Muscle of leg (tissue), 11 donors: ENCODE data around the gene PPP1R14C. TPM values are rescaled to one million over a fixed set of nuclear protein-coding genes. Genes with fewer than 3 reads are reported as not detected.
A peak's percentile ranks its signal among the peaks of the same experiment; 100 is the strongest.

Source experiments
- DNase-seq: peaks from one replicate; pipeline ENCODE4 v3.0.0; 2013
- H3K27ac ChIP-seq: one replicate; pipeline ENCODE4 v1.5.1; 2013; ENCODE audit warnings: mild to moderate bottlenecking, low read length, control low read depth
- H3K27me3 ChIP-seq: one replicate; pipeline ENCODE4 v1.6.1; 2013; ENCODE audit warnings: low read length; ENCODE audit not compliant: control insufficient read depth, insufficient read depth
- H3K36me3 ChIP-seq: one replicate; pipeline ENCODE4 v1.6.1; 2013; ENCODE audit warnings: low read length; ENCODE audit not compliant: control insufficient read depth, insufficient read depth
- H3K4me1 ChIP-seq: one replicate; pipeline ENCODE4 v1.6.1; 2013; ENCODE audit warnings: low read length; ENCODE audit not compliant: control insufficient read depth, insufficient read depth
- H3K4me3 ChIP-seq: one replicate; pipeline ENCODE4 v1.5.1; 2013; ENCODE audit warnings: low read length, control low read depth
- H3K9me3 ChIP-seq: replicated peaks from 2 replicates; pipeline ENCODE4 v1.6.1; 2013; ENCODE audit warnings: low read depth, low read length; ENCODE audit not compliant: control insufficient read depth
- WGBS: methylation state at CpG from one replicate; pipeline ENCODE4 v1.1.5; 2013; ENCODE audit warnings: missing lambda C conversion rate; ENCODE audit not compliant: insufficient coverage; 5-methylcytosine and 5-hydroxymethylcytosine counted together
- polyA plus RNA-seq, 8 donors: library from polyadenylated mRNA; unstranded; fragments of 120-200 nt; gene quantifications; one replicate each; pipeline versions ENCODE4 v1.2.1 to v1.2.3, GENCODE V29; 2013; ENCODE audit warnings: inconsistent platforms in 1 of 8, low replicate concordance in 1 of 8; ENCODE audit not compliant: insufficient read length in 8 of 8, insufficient read depth in 1 of 8
- total RNA-seq: library from RNA; stranded (reverse); fragments of 120-200 nt; gene quantifications from one replicate; pipeline ENCODE4 v1.2.4, GENCODE V29; 2013

PPP1R14C gene
- total and polyA plus RNA-seq, 9 donors = 25.3 to 47.3 (median 36.4) TPM

DNA sequence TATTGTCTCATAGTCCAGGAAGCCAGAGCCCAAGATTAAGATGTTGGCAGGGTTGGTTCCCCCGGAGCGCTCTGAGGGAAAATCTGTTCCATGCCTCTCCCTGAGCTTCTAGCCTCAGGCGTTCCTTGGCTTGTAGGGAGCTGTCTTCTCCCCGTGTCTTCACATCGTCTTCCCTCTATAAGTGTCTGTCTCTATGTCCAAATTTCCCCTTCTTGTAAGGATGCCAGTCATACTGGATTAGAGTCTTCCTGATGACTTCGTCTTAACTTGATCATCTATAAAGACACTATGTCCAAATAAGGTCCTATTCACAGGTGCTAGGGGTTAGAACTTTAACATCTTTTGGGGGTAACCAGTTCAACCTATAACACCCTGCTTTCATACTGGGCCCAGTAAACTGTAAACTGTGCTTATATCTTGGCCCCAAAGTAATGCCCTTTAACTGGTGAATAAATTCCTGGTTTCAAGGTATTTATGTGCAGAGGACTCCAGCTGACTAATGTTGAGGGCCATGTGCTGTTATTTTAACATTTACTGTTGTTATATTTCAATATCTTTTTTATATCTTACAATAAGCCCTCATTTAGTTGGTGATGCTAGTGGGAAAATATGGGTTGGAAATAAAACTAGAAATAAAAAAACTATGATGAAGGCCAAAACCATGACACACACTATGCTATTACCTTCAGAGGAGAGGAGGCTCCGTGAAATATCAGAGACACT, 124.3 kb downstream of the PPP1R14C start:
- no peak overlapping the region for H3K4me3 ChIP-seq
- no peaks in the 10 kb centered on the region for H3K27me3 ChIP-seq
- H3K9me3 ChIP-seq = no peaks in the 10 kb centered on the region
- H3K27ac ChIP-seq = no peak overlapping the region
- H3K4me1 ChIP-seq = peaks cover 6% of the 10 kb centered on the region
- 49% methylated on average over 3 of the region's 7 CpGs for WGBS
- DNase-seq = no peak
- H3K36me3 ChIP-seq = no peaks in the 10 kb centered on the region

DNA sequence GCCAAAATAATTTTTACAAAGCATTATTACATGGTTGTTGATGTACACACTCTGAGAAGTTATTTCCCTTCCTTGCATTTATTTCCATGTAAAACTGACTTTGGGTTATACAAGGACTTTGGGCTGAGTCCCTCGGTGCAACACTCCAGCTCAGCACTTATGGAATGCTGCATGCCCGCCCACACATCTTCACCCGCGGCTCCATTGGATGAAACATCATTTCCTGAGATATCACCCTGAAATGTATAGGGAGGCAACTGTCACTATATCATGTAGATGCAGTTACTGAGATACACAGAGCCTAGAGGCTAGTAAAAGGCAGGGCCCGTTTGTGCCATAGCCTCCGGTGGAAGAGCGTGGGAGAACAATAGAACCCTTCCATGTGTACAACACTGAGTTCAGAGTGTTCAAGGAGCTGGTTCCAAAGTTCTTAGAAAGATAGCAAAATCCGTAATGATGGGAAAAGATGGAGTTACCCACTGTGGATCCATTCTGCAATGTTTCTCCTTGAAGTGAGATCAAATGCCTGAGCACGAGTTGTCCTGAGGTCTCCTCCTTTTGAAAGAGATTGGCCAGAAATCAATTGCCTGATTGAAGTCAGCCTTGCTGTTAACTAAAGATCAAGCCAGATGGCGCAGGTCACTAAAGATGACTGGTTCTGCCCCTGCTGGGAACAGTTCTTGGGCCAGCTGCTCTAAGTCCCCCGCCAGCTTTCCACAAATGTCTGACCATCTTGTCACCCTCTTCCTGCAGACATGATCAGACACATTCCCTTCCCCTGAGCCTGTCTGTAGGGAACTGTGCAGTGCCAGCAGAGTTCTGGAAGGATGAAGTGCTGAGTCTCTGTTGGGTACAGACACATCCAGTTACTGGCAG, 125.1 kb downstream of the PPP1R14C start:
- no peaks in the 10 kb centered on the region for H3K36me3 ChIP-seq
- peak; percentile 38 for DNase-seq
- WGBS = 86% methylated on average over 6 of the region's 11 CpGs

GRCh38 chr6:150269130-150269856, 126.4 kb downstream of the PPP1R14C start:
- H3K27ac ChIP-seq = no peak overlapping the region
- H3K4me3 ChIP-seq = no peak overlapping the region
- H3K9me3 ChIP-seq = no peaks in the 10 kb centered on the region
- no peaks in the 10 kb centered on the region for H3K27me3 ChIP-seq
- H3K4me1 ChIP-seq = peaks cover 24% of the 10 kb centered on the region
- WGBS = 84% methylated on average over 6 of the region's 6 CpGs
- DNase-seq = no peak
- H3K36me3 ChIP-seq = no peaks in the 10 kb centered on the region

More for the DNA sequence above, 125.1 kb downstream of the PPP1R14C start:
- H3K27me3 ChIP-seq = no peaks in the 10 kb centered on the region
- H3K9me3 ChIP-seq = no peaks in the 10 kb centered on the region
- no peak overlapping the region for H3K4me3 ChIP-seq
- H3K27ac ChIP-seq = no peak overlapping the region
- H3K4me1 ChIP-seq = peaks cover 10% of the 10 kb centered on the region

DNA sequence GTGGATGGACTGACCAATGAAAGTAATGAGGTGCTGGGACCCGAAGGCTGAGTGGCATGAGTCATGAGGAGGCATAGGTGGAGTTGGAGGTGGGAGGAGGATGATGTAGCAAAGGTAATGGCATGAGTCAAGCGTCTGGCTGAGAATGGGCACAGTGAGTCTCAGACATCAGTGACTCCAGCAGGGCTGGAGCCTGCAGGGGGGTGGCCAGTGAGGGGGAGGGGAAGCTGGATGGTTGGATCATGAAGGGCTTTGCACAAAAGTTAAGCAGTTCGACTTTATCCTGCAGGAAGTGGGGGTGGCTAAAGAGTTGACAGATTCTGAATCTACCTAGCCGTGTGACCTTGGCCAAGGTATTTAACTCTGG, 127.0 kb downstream of the PPP1R14C start:
- 59% methylated on average over 4 of the region's 4 CpGs for WGBS
- Histone ChIP-seq H3K9me3 (no peaks in the 10 kb centered on the region), H3K36me3 (no peaks in the 10 kb centered on the region), H3K4me3 (no peak overlapping the region), H3K4me1 (peaks cover 26% of the 10 kb centered on the region), H3K27ac (no peak overlapping the region), H3K27me3 (no peaks in the 10 kb centered on the region)
- no peak for DNase-seq

DNA sequence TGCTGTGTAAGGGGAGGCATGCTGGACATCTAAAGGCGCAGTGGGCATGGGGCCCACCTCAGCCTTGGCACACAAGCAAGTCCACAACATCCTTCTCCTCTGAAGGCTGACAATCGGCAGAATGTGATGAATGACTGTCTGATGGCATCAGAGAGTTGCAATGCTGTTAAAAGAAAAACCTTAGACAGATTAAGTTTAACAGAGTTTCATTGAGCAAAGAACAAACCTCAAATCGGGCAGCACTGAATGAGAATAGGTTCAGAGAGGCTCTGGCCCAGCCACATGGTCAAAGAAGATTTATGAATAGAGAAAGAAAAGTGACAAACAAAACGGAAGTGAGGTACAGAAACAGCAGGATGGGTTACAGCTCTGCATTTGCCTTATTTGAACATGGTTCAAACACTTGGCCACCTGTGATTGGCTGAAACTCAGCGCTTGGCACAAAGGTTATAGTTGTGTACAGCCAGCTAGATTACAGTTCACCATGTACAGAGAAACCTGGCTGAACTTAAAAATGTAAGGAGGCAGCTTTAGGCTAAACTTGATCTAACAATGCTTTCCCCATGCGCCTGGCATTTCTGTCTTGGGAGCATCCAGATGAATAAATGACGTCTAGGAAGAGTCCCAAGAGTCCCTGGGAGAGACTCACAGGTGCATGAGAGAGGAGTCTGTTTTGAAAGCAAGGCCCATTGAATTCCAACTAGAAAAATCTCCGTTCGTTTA, 127.6 kb downstream of the PPP1R14C start:
- WGBS = 82% methylated on average over 5 of the region's 9 CpGs
- Histone ChIP-seq H3K4me3 (no peak overlapping the region), H3K27me3 (no peaks in the 10 kb centered on the region), H3K36me3 (no peaks in the 10 kb centered on the region), H3K27ac (no peak overlapping the region), H3K4me1 (peaks cover 26% of the 10 kb centered on the region), H3K9me3 (no peaks in the 10 kb centered on the region)
- no peak for DNase-seq

DNA sequence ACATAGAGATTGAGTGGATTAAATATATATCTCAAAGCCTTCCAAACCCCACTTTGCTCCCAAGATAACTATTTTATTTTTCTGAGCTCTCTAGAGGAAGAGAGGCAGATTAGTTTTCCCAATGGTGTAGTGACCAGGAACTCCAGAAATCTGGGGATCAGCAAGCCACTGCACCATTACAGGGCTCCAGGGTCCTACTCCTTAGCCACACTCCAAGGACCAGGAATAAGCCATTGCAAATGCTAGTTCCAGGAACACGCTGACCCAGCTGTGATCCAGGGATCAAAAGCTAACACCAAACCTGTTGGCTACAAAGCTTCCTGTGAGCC, 128.3 kb downstream of the PPP1R14C start:
- Histone ChIP-seq H3K9me3 (no peaks in the 10 kb centered on the region), H3K27me3 (no peaks in the 10 kb centered on the region), H3K4me1 (peaks cover 26% of the 10 kb centered on the region), H3K36me3 (no peaks in the 10 kb centered on the region), H3K27ac (no peak overlapping the region), H3K4me3 (no peak overlapping the region)
- WGBS = 90% methylated on average over 1 of the region's 1 CpG
- no peak for DNase-seq

DNA sequence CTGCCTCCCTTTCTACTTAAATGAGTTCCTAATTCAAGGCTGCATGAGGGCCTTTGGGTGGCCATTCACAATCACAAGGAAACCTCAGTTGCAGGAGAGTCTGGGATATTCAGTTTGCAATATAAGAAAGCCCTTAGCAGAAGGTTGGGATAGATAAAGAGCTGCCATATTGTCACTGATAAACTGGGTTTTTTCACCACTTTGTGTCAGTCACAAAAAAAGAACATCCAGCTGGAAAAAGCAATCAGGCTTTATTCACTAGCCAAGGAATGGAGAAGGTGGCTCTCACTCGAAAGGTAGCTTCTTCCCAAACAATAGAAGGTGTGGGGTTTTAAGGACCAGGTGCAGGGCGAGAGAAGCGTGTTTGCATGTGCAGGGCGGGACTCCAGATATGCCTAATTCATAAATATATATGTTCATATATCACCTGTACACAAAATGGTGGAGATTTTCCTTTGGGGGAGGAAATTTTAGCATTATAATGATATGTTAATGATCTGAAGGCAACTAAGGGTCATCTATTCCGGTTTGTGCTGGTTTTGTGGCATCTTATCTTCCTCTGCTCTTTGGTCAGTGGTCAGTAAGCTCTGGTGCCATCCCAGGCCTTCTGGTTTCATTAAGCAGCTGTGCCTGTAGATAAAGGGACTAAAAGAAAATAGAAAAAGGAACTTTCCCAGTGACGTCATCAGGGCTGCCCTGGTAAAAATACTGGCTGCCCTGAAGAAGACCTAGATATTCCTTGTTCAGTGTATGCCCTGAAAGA, 128.8 kb downstream of the PPP1R14C start:
- H3K4me1 ChIP-seq = peaks cover 30% of the 10 kb centered on the region
- 82% methylated on average over 2 of the region's 6 CpGs for WGBS
- H3K9me3 ChIP-seq = no peaks in the 10 kb centered on the region
- no peaks in the 10 kb centered on the region for H3K36me3 ChIP-seq
- H3K4me3 ChIP-seq = no peak overlapping the region
- no peak for DNase-seq
- no peaks in the 10 kb centered on the region for H3K27me3 ChIP-seq
- H3K27ac ChIP-seq = no peak overlapping the region

DNA sequence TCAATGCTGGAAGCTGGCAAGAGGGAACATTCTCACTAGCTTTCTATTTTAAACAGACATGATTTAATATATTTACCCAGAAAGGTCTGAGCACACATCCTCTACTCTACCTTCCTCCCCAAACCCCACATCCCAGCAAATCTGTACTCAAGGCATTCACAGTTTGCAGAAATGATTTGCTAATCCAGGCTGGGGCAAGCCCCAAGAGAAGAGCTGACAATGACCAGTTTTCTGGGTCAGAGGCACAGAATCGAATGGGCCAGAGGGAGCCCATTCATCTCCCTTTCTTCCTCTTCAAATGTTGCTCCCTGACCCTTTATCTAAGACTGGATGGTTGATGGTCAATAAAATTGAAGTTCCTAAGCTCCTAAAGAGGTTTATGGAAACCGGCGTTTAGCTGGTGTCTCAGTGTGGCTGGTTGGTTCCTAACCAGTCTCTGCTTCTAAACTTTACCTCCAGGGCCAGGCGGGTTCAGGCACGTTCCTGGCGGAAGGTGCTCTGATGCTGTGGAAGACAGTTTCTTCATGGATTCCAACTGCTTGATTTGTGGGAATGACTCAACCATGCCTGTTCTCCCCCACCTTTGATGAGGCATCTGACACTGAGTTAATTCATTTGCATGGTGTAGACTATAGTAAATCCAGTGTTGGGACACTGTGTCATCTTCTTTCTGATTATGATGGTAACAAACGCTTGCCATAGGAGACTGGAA, 129.6 kb downstream of the PPP1R14C start:
- H3K27me3 ChIP-seq = no peaks in the 10 kb centered on the region
- H3K9me3 ChIP-seq = no peaks in the 10 kb centered on the region
- DNase-seq = no peak
- no peak overlapping the region for H3K27ac ChIP-seq
- H3K36me3 ChIP-seq = no peaks in the 10 kb centered on the region
- no CpG with 5 or more reads among the region's 7 CpGs for WGBS
- no peak overlapping the region for H3K4me3 ChIP-seq
- peaks cover 38% of the 10 kb centered on the region for H3K4me1 ChIP-seq

GRCh38 chr6:150272976-150273315, 130.1 kb downstream of the PPP1R14C start:
- Histone ChIP-seq H3K4me1 (peaks cover 35% of the 10 kb centered on the region), H3K27ac (no peak overlapping the region), H3K27me3 (no peaks in the 10 kb centered on the region), H3K36me3 (no peaks in the 10 kb centered on the region), H3K4me3 (no peak overlapping the region), H3K9me3 (no peaks in the 10 kb centered on the region)
- 81% methylated on average over 2 of the region's 2 CpGs for WGBS
- DNase-seq = no peak
